ENCODE measurements around the gene A1CF. TPM values are rescaled to one million over a fixed set of nuclear protein-coding genes. Genes with fewer than 3 reads are reported as not detected.

A1CF gene
- total RNA-seq, 2 donors from 2014 or later = not detected

DNA sequence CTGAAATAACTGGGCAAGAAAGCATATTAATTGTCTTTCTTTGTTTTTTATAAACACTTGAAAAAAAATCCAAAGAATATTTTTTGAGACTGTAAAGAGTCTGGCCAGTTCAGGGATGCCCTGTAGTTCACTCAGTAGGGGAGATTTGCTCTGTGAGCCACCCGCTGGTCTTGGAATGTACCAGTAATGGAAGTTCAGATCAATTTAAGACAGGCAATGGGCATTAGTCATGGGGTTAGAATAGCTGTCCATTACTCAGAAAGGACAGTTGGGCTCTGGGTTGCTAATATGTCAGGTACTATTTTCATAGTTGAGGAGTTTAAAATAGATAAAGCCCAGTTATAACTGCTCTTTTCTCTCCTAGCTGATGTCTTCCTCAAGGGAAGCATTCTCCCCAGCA lies 38.7 kb downstream of the A1CF start:
- H3K27ac ChIP-seq = no peak overlapping the region
- H3K4me3 ChIP-seq = no peak overlapping the region
- no peaks in the 10 kb centered on the region for H3K4me1 ChIP-seq
- no peaks in the 10 kb centered on the region for H3K36me3 ChIP-seq
- TF ChIP-seq, protein P1, sequence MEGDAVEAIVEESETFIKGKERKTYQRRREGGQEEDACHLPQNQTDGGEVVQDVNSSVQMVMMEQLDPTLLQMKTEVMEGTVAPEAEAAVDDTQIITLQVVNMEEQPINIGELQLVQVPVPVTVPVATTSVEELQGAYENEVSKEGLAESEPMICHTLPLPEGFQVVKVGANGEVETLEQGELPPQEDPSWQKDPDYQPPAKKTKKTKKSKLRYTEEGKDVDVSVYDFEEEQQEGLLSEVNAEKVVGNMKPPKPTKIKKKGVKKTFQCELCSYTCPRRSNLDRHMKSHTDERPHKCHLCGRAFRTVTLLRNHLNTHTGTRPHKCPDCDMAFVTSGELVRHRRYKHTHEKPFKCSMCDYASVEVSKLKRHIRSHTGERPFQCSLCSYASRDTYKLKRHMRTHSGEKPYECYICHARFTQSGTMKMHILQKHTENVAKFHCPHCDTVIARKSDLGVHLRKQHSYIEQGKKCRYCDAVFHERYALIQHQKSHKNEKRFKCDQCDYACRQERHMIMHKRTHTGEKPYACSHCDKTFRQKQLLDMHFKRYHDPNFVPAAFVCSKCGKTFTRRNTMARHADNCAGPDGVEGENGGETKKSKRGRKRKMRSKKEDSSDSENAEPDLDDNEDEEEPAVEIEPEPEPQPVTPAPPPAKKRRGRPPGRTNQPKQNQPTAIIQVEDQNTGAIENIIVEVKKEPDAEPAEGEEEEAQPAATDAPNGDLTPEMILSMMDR (IDR thresholded peaks at IDR 0.05) = no peak
- no peaks in the 10 kb centered on the region for H3K9me3 ChIP-seq
- no peaks in the 10 kb centered on the region for H3K27me3 ChIP-seq
- DNase-seq (ENCODE audit: low spot score) = no peak

- Histone ChIP-seq H3K9me3 (no peaks in the 10 kb centered on the region), H3K27ac (no peak overlapping the region), H3K27me3 (no peaks in the 10 kb centered on the region), H3K4me3 (no peak overlapping the region), H3K36me3 (no peaks in the 10 kb centered on the region), H3K4me1 (no peaks in the 10 kb centered on the region)
- TF ChIP-seq, protein P1 (IDR thresholded peaks at IDR 0.05) = no peak
- DNase-seq (ENCODE audit: low spot score) = no peak
Measured at GRCh38 chr10:50837095-50837494, 48.3 kb downstream of the A1CF start.

GRCh38 chr10:50832171-50832751 lies 53.2 kb downstream of the A1CF start:
- H3K27ac ChIP-seq = no peak overlapping the region
- DNase-seq (ENCODE audit: low spot score) = no peak
- H3K27me3 ChIP-seq = no peaks in the 10 kb centered on the region
- TF ChIP-seq, protein P1 (IDR thresholded peaks at IDR 0.05) = no peak
- H3K4me3 ChIP-seq = no peak overlapping the region
- H3K36me3 ChIP-seq = no peaks in the 10 kb centered on the region
- H3K9me3 ChIP-seq = no peaks in the 10 kb centered on the region
- no peaks in the 10 kb centered on the region for H3K4me1 ChIP-seq

DNA sequence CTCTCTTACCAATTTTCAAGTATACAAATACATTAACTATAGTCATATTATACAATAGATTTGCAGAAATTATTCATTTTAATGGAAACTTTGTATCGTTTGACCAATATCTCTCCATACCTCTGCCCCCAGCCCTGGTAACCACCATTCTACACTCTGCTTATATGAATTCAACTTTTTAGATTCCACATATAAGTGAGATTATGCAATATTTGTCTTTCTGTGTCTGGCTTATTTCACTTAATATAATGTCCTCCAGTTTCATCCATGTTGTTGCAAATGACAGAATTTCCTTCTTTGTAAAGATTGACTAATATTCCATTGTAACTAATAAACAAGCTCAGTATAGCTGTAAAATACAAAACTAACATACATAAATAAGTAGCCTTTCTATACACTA lies 55.4 kb downstream of the A1CF start:
- no peaks in the 10 kb centered on the region for H3K9me3 ChIP-seq
- DNase-seq (ENCODE audit: low spot score) = no peak
- no peak overlapping the region for H3K4me3 ChIP-seq
- no peaks in the 10 kb centered on the region for H3K36me3 ChIP-seq
- no peaks in the 10 kb centered on the region for H3K4me1 ChIP-seq
- no peak overlapping the region for H3K27ac ChIP-seq
- TF ChIP-seq, protein P1 (IDR thresholded peaks at IDR 0.05) = no peak
- H3K27me3 ChIP-seq = no peaks in the 10 kb centered on the region

- Histone ChIP-seq H3K9me3 (no peaks in the 10 kb centered on the region), H3K27me3 (no peaks in the 10 kb centered on the region), H3K4me1 (no peaks in the 10 kb centered on the region), H3K27ac (no peak overlapping the region), H3K36me3 (no peaks in the 10 kb centered on the region), H3K4me3 (no peak overlapping the region)
- TF ChIP-seq, protein P1 (IDR thresholded peaks at IDR 0.05) = no peak
- DNase-seq (ENCODE audit: low spot score) = no peak
Measured at GRCh38 chr10:50824782-50825181, 60.6 kb downstream of the A1CF start.

DNA sequence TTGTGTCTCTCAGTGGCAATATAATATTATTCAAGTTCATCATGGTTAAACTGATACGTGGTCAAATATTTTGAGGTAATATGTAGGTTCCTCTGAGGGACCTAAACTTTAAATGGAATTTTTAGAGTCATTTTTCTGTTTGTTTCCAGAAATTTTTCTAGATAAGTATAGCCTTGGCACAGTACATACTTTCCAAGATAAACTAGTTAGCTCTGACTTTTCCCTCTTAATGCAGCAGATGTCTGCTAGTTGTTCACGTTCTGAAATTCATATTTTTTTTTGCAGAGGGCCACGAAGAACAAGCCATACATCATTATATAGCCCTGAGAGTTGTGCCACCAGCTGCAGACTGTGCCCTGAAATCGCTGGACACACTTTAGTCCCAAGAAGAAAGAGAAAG lies 61.6 kb downstream of the A1CF start:
- DNase-seq (ENCODE audit: low spot score) = no peak
- no peak overlapping the region for H3K4me3 ChIP-seq
- no peaks in the 10 kb centered on the region for H3K27me3 ChIP-seq
- no peak overlapping the region for H3K27ac ChIP-seq
- H3K4me1 ChIP-seq = no peaks in the 10 kb centered on the region
- H3K36me3 ChIP-seq = no peaks in the 10 kb centered on the region
- no peaks in the 10 kb centered on the region for H3K9me3 ChIP-seq
- TF ChIP-seq, protein P1 (IDR thresholded peaks at IDR 0.05) = no peak

Data from right atrium auricular region (tissue), 2 donors.